Astrocyte of the spinal cord (primary cell): ENCODE results near the gene MAPK11.

ENCODE experiments used
- DNase-seq: peaks from one replicate; pipeline ENCODE4 v3.0.0; 2011; ENCODE audit warnings: low read depth, low spot score
- H3K4me3 ChIP-seq: 2 replicates; pipeline ENCODE4 v1.5.1; 2011; ENCODE audit warnings: low read depth, mild to moderate bottlenecking, low read length, moderate library complexity
- CTCF ChIP-seq: IDR thresholded peaks from 2 replicates; pipeline ENCODE4 v1.5.1; 2012; ENCODE audit warnings: low read depth, mild to moderate bottlenecking, low read length, inconsistent platforms
- in situ Hi-C: cut with HindIII; loops from 2 replicates; pipeline ENCODE4 v1.10.0; 2017; ENCODE audit warnings: low sequenced_read_pairs

Gene MAPK11

GRCh38 chr22:50312371-50312770, 42.2 kb upstream of the MAPK11 start:
- in situ Hi-C loops: no loop called here
- TF ChIP-seq CTCF: no peak
- no peak overlapping the region for H3K4me3 ChIP-seq
- DNase-seq: no peak

GRCh38 chr22:50311606-50312351, 41.6 kb upstream of the MAPK11 start:
- no peak for TF ChIP-seq CTCF
- in situ Hi-C loops: no loop called here
- no peak overlapping the region for H3K4me3 ChIP-seq
- no peak for DNase-seq

GRCh38 chr22:50310949-50311444, 40.8 kb upstream of the MAPK11 start:
- TF ChIP-seq CTCF: no peak

GRCh38 chr22:50310031-50310722, 40.0 kb upstream of the MAPK11 start:
- TF ChIP-seq CTCF: no peak
- in situ Hi-C loops: no loop called here
- DNase-seq: no peak
- H3K4me3 ChIP-seq: no peak overlapping the region

More at GRCh38 chr22:50310949-50311444, 40.8 kb upstream of the MAPK11 start:
- H3K4me3 ChIP-seq: no peak overlapping the region
- no peak for DNase-seq
- in situ Hi-C loops: no loop called here

- no peak for TF ChIP-seq CTCF
- no peak overlapping the region for H3K4me3 ChIP-seq
- no peak for DNase-seq
- in situ Hi-C loops: no loop called here
These were observed 39.4 kb upstream of the MAPK11 start for GRCh38 chr22:50309601-50309991.

GRCh38 chr22:50308986-50309600, 38.9 kb upstream of the MAPK11 start:
- no peak for TF ChIP-seq CTCF
- no peak overlapping the region for H3K4me3 ChIP-seq
- in situ Hi-C loops: no loop called here
- DNase-seq: no peak
